LNCAP (cell line): ENCODE measurements around the gene TGFBI.

Source experiments
- CTCF ChIP-seq: fragments of 450-650 bp; IDR thresholded peaks from 2 replicates; pipeline ENCODE4 v1.5.1; 2017; ENCODE audit warnings: mild to moderate bottlenecking

TGFBI gene

GRCh38 chr5:136020383-136021015 lies 8.3 kb upstream of the TGFBI start:
- no peak for TF ChIP-seq CTCF

- no peak for TF ChIP-seq CTCF
Observed at GRCh38 chr5:136021016-136021405, 7.8 kb upstream of the TGFBI start.

- TF ChIP-seq CTCF: no peak
Observed at GRCh38 chr5:136022965-136023364, 5.8 kb upstream of the TGFBI start.

GRCh38 chr5:136023958-136024541 lies 4.7 kb upstream of the TGFBI start:
- TF ChIP-seq CTCF: no peak

GRCh38 chr5:136025900-136026299 lies 2.9 kb upstream of the TGFBI start:
- TF ChIP-seq CTCF: no peak

- no peak for TF ChIP-seq CTCF
Observed at GRCh38 chr5:136026636-136027035, 2.2 kb upstream of the TGFBI start.

- TF ChIP-seq CTCF: no peak
Observed at GRCh38 chr5:136027311-136027710, 1.5 kb upstream of the TGFBI start.

- TF ChIP-seq CTCF: no peak
Observed at GRCh38 chr5:136028090-136028489, 698 bp upstream of the TGFBI start.
